Measurements from ENCODE around the gene MGST1. TPM values are rescaled to one million over a fixed set of nuclear protein-coding genes. Genes with fewer than 3 reads are reported as not detected.

MGST1 gene
- polyA plus RNA-seq, 1 donor (not counting 4 experiments of a cell fraction or from before 2014, with no cell fraction given) = 160 TPM

DNA sequence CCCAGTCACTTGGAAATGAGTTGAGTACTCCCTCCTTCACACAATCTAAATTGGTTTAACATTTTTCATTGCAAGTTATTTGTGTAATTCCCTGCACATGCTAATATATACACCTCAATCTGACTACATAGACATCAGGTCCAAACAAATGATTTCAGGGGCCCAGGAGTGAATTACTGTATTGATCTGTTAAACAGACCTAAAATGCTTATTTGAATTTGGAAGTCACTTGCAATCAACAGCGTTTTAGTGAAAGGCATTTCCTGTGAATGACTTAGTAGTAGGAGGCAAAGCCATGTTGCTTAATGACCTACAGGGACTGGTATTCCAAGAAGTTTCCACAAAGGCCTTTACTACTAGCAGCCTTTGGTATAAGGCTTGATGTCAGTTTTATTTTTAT is 47.3 kb upstream of the MGST1 start:
- Histone ChIP-seq H3K9ac (ENCODE audit: control insufficient read depth, extremely low read depth, insufficient read depth, low read length) (no peak overlapping the region), H3K27me3 (ENCODE audit: control insufficient read depth, extremely low read depth, insufficient read depth, low read length) (no peaks in the 10 kb centered on the region), H2AFZ (ENCODE audit: control insufficient read depth, low read length) (no peak overlapping the region), H3K36me3 (ENCODE audit: control insufficient read depth in 2 of 2, extremely low read depth in 1 of 2, insufficient read depth in 2 of 2, low read length in 2 of 2) (no peaks in the 10 kb centered on the region), H3K27ac (ENCODE audit: control insufficient read depth, insufficient read depth, low read length) (no peak overlapping the region), H3K9me3 (ENCODE audit: control insufficient read depth, low read depth, low read length) (no peaks in the 10 kb centered on the region), H4K20me1 (ENCODE audit: control insufficient read depth, extremely low read depth, insufficient read depth, low read length) (no peaks in the 10 kb centered on the region), H3K79me2 (ENCODE audit: control insufficient read depth, insufficient read depth, low read length) (no peaks in the 10 kb centered on the region), H3K4me1 (ENCODE audit: control insufficient read depth, extremely low read depth, insufficient read depth, low read length) (no peaks in the 10 kb centered on the region), H3K4me3 (ENCODE audit: control insufficient read depth in 2 of 3, extremely low read depth in 1 of 3, insufficient read depth in 2 of 3, low read depth in 1 of 3, low read length in 3 of 3) (no peak overlapping the region), H3K4me2 (ENCODE audit: control insufficient read depth, extremely low read depth, insufficient read depth, low read depth, low read length) (no peak overlapping the region), H3K9me1 (ENCODE audit: control insufficient read depth, extremely low read depth, insufficient read depth, low read length) (no peaks in the 10 kb centered on the region)
- TF ChIP-seq EZH2 (IDR thresholded peaks at IDR 0.05; ENCODE audit: low read length) = no peak
- TF ChIP-seq, protein P1, sequence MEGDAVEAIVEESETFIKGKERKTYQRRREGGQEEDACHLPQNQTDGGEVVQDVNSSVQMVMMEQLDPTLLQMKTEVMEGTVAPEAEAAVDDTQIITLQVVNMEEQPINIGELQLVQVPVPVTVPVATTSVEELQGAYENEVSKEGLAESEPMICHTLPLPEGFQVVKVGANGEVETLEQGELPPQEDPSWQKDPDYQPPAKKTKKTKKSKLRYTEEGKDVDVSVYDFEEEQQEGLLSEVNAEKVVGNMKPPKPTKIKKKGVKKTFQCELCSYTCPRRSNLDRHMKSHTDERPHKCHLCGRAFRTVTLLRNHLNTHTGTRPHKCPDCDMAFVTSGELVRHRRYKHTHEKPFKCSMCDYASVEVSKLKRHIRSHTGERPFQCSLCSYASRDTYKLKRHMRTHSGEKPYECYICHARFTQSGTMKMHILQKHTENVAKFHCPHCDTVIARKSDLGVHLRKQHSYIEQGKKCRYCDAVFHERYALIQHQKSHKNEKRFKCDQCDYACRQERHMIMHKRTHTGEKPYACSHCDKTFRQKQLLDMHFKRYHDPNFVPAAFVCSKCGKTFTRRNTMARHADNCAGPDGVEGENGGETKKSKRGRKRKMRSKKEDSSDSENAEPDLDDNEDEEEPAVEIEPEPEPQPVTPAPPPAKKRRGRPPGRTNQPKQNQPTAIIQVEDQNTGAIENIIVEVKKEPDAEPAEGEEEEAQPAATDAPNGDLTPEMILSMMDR (optimal IDR thresholded peaks at IDR 0.05 in 1 of 3, IDR thresholded peaks at IDR 0.05 in 1 of 3, conservative IDR thresholded peaks at IDR 0.05 in 1 of 3; ENCODE audit: extremely low read depth in 1 of 3, insufficient read depth in 2 of 3, low read length in 3 of 3) = no peak
- DNase-seq (ENCODE audit: low read depth, low spot score) = no peak
- no peak for FAIRE-seq
- dilution Hi-C loops (cut with MboI; ENCODE audit: extremely low pct_ligation_motif_present, low sequenced_read_pairs) = no loop called here

DNA sequence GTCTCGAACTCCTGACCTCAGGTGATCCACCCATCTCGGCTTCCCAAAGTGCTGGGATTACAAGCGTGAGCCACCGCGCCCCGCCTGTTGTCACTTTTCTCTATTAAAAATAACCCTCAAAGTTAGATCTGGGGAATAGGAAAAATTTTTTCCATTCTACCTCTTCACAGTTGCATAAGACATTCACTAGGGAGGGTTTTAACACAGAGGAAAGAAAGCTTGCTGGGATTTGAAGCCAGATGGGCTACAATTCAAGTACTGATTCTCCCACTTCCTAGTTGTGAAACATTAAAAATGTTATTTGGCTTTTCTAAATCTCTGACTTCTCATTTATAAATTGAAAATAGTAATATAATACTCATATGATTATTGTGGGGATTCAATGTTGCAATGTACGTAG is 46.7 kb upstream of the MGST1 start:
- H3K4me3 ChIP-seq (ENCODE audit: control insufficient read depth in 2 of 3, extremely low read depth in 1 of 3, insufficient read depth in 2 of 3, low read depth in 1 of 3, low read length in 3 of 3) = no peak overlapping the region
- DNase-seq (ENCODE audit: low read depth, low spot score) (no peak), FAIRE-seq (no peak)
- no peaks in the 10 kb centered on the region for H3K9me1 ChIP-seq (ENCODE audit: control insufficient read depth, extremely low read depth, insufficient read depth, low read length)
- H3K9me3 ChIP-seq (ENCODE audit: control insufficient read depth, low read depth, low read length) = no peaks in the 10 kb centered on the region
- no peaks in the 10 kb centered on the region for H3K79me2 ChIP-seq (ENCODE audit: control insufficient read depth, insufficient read depth, low read length)
- H3K36me3 ChIP-seq (ENCODE audit: control insufficient read depth in 2 of 2, extremely low read depth in 1 of 2, insufficient read depth in 2 of 2, low read length in 2 of 2) = no peaks in the 10 kb centered on the region
- H3K4me2 ChIP-seq (ENCODE audit: control insufficient read depth, extremely low read depth, insufficient read depth, low read depth, low read length) = no peak overlapping the region
- no peaks in the 10 kb centered on the region for H3K4me1 ChIP-seq (ENCODE audit: control insufficient read depth, extremely low read depth, insufficient read depth, low read length)
- H2AFZ ChIP-seq (ENCODE audit: control insufficient read depth, low read length) = no peak overlapping the region
- H3K27ac ChIP-seq (ENCODE audit: control insufficient read depth, insufficient read depth, low read length) = no peak overlapping the region
- no peak overlapping the region for H3K9ac ChIP-seq (ENCODE audit: control insufficient read depth, extremely low read depth, insufficient read depth, low read length)
- TF ChIP-seq, protein P1 (optimal IDR thresholded peaks at IDR 0.05 in 1 of 3, IDR thresholded peaks at IDR 0.05 in 1 of 3, conservative IDR thresholded peaks at IDR 0.05 in 1 of 3; ENCODE audit: extremely low read depth in 1 of 3, insufficient read depth in 2 of 3, low read length in 3 of 3) = no peak
- no peak for TF ChIP-seq EZH2 (IDR thresholded peaks at IDR 0.05; ENCODE audit: low read length)
- dilution Hi-C loops (cut with MboI; ENCODE audit: extremely low pct_ligation_motif_present, low sequenced_read_pairs) = no loop called here
- no peaks in the 10 kb centered on the region for H3K27me3 ChIP-seq (ENCODE audit: control insufficient read depth, extremely low read depth, insufficient read depth, low read length)
- no peaks in the 10 kb centered on the region for H4K20me1 ChIP-seq (ENCODE audit: control insufficient read depth, extremely low read depth, insufficient read depth, low read length)
